ENCODE measurements around the gene IQGAP2. TPM values are rescaled to one million over a fixed set of nuclear protein-coding genes. Genes with fewer than 3 reads are reported as not detected.

Gene IQGAP2
- polyA plus RNA-seq, 1 experiment = 0.63 TPM

DNA sequence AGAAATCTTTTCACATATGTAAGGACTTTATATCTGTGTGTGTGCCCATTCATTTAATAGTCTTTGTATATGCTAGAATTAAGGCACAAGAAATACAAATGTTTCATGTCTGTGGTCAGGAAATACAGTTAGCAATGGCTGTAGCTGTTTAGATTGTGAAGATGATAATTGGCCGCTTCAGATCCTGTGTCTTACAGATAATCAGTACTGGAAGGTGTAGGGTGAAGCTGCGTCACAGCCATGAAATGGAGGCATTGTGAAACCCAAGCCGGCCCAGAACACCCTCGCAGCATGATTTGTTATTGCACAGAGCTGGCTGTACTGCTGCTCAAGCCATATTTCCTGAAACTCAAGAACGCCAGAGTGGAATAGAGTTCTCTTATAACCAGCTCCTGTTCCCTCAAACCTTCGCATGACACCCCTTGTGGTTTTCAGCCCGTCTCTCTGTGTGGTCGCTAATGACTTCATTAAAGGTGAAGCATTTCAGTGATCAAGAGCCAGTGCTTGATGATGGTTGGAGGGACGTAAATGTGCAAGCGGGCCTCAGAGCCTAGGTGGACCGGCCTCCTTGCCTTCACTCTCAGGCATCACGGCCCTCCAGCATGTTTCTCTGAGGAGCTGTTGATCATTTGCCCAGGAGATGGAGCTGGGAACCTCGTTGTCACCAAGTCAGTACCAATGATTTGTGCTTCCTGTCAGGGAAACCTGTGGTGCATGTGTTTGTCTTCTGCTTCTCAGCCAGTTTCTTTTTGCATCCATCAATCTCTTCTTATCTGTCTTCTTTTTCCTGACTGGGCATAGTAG is 140.0 kb downstream of the IQGAP2 start:
- peaks cover 5% of the 10 kb centered on the region for H3K27me3 ChIP-seq (ENCODE audit: control insufficient read depth, insufficient read depth, low read length)
- CTCF ChIA-PET = interaction anchor here (1.2 kb wide), 1 partner anchor 231 kb away, joined by 4 read pairs; no protein-coding TSS in a partner anchor
- TF ChIP-seq, protein P1, sequence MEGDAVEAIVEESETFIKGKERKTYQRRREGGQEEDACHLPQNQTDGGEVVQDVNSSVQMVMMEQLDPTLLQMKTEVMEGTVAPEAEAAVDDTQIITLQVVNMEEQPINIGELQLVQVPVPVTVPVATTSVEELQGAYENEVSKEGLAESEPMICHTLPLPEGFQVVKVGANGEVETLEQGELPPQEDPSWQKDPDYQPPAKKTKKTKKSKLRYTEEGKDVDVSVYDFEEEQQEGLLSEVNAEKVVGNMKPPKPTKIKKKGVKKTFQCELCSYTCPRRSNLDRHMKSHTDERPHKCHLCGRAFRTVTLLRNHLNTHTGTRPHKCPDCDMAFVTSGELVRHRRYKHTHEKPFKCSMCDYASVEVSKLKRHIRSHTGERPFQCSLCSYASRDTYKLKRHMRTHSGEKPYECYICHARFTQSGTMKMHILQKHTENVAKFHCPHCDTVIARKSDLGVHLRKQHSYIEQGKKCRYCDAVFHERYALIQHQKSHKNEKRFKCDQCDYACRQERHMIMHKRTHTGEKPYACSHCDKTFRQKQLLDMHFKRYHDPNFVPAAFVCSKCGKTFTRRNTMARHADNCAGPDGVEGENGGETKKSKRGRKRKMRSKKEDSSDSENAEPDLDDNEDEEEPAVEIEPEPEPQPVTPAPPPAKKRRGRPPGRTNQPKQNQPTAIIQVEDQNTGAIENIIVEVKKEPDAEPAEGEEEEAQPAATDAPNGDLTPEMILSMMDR (IDR thresholded peaks at IDR 0.05; ENCODE audit: low read depth, low read length) = no peak
- H3K4me3 ChIP-seq (ENCODE audit: low read depth, low read length) = no peak overlapping the region
- no peak for DNase-seq (ENCODE audit: low read depth, low spot score)
- no peak overlapping the region for H3K27ac ChIP-seq (ENCODE audit: low read depth, low read length)
- H3K9me3 ChIP-seq (ENCODE audit: control insufficient read depth, insufficient read depth, low read length) = no peaks in the 10 kb centered on the region
- POLR2A ChIA-PET = no interaction called here

- H3K27me3 ChIP-seq (ENCODE audit: control insufficient read depth, insufficient read depth, low read length) = peaks cover 6% of the 10 kb centered on the region
- no peaks in the 10 kb centered on the region for H3K9me3 ChIP-seq (ENCODE audit: control insufficient read depth, insufficient read depth, low read length)
- no peak for DNase-seq (ENCODE audit: low read depth, low spot score)
- ChIA-PET POLR2A (no interaction called here), CTCF (no interaction called here)
- no peak overlapping the region for H3K27ac ChIP-seq (ENCODE audit: low read depth, low read length)
- no peak overlapping the region for H3K4me3 ChIP-seq (ENCODE audit: low read depth, low read length)
- TF ChIP-seq, protein P1 (IDR thresholded peaks at IDR 0.05; ENCODE audit: low read depth, low read length) = peak; percentile 29
Observed at GRCh38 chr5:76544268-76544926, 141.3 kb downstream of the IQGAP2 start.

DNA sequence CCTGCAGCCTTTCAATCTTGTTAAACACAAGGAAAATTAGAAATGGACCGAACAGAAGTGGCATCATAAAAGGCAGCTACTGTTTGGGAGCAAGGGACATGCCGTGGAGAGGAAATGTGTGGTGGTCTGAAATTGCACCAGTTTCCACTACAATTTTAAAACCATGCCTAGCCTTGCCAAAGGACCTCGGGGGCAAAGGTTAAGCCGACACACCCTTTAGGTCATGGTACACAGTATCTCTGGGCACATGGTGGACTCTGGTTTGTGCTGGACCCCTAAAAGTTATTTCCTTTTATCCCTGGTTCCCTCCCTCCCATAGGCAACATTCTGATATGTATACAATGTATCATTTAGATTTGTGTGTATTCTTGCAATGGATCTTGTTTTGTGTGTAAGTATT is 142.1 kb downstream of the IQGAP2 start:
- CTCF ChIA-PET = no interaction called here

DNA sequence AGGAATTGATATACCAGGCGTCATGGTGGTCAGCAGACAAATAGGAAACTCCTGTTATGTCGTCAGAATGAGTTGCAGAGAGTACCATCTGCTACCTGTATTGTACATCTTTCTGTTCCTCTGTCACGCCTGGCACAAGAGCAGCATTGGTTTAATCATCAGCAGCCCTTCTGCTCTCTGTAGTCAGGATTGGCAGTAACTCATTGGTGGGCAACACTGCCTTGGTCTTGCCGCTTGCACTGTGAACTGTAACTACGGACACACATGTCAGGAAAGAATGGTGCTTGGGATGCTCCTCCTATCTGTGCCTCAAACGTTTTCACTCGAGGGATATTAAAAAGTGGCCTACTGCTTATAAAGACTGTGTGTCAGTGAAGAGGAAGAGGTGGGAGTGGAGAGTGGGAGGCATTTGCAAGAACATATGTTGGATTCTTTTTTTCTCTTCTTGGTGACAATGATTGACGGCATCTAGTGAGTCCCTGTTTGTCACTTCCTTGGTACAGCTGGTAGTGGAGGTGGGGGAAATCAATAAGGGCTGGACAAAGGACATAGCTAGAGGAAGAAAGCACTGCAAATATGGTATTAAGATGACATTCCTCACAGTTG is 143.5 kb downstream of the IQGAP2 start:
- TF ChIP-seq, protein P1 (IDR thresholded peaks at IDR 0.05; ENCODE audit: low read depth, low read length) = no peak
- no peak overlapping the region for H3K27ac ChIP-seq (ENCODE audit: low read depth, low read length)
- ChIA-PET CTCF (interaction anchor here (1.2 kb wide), 1 partner anchor 55 kb away, joined by 4 read pairs; no protein-coding TSS in a partner anchor), POLR2A (no interaction called here)
- H3K27me3 ChIP-seq (ENCODE audit: control insufficient read depth, insufficient read depth, low read length) = peaks cover 6% of the 10 kb centered on the region
- no peak overlapping the region for H3K4me3 ChIP-seq (ENCODE audit: low read depth, low read length)
- DNase-seq (ENCODE audit: low read depth, low spot score) = no peak
- H3K9me3 ChIP-seq (ENCODE audit: control insufficient read depth, insufficient read depth, low read length) = no peaks in the 10 kb centered on the region

More for the DNA sequence above, 142.1 kb downstream of the IQGAP2 start:
- no peak for DNase-seq (ENCODE audit: low read depth, low spot score)
- Histone ChIP-seq H3K27ac (ENCODE audit: low read depth, low read length) (no peak overlapping the region), H3K27me3 (ENCODE audit: control insufficient read depth, insufficient read depth, low read length) (peaks cover 6% of the 10 kb centered on the region), H3K4me3 (ENCODE audit: low read depth, low read length) (no peak overlapping the region), H3K9me3 (ENCODE audit: control insufficient read depth, insufficient read depth, low read length) (no peaks in the 10 kb centered on the region)
- TF ChIP-seq, protein P1 (IDR thresholded peaks at IDR 0.05; ENCODE audit: low read depth, low read length) = no peak
- POLR2A ChIA-PET = no interaction called here
